Liver (tissue), 9 donors: ENCODE results near the gene ZNF532. TPM values are rescaled to one million over a fixed set of nuclear protein-coding genes. Genes with fewer than 3 reads are reported as not detected.

Experiments used
- DNase-seq: peaks from one replicate; pipeline ENCODE4 v3.0.0-alpha.2; 2017; ENCODE audit warnings: low spot score
- H3K27ac ChIP-seq, 2 donors: one replicate each; pipeline ENCODE4 v1.7.0; 2013; ENCODE audit warnings: inconsistent platforms in 2 of 2, low read length in 2 of 2, control low read depth in 1 of 2, low read depth in 1 of 2, mild to moderate bottlenecking in 1 of 2
- H3K27me3 ChIP-seq, 4 donors: one replicate each; pipeline versions ENCODE4 v1.6.1 to v1.7.0; 2013; ENCODE audit warnings: low read length in 3 of 4, inconsistent platforms in 1 of 4, mild to moderate bottlenecking in 1 of 4, moderate library complexity in 1 of 4; ENCODE audit not compliant: control insufficient read depth in 4 of 4, insufficient read depth in 4 of 4
- H3K36me3 ChIP-seq, 4 donors: one replicate each; pipeline versions ENCODE4 v1.6.1 to v1.7.0; 2013; ENCODE audit warnings: low read length in 3 of 4, mild to moderate bottlenecking in 3 of 4, low read depth in 1 of 4, moderate library complexity in 1 of 4; ENCODE audit not compliant: control insufficient read depth in 4 of 4, insufficient read depth in 3 of 4
- H3K4me1 ChIP-seq, 4 donors: one replicate each; pipeline versions ENCODE4 v1.6.1 to v1.7.0; 2013; ENCODE audit warnings: low read length in 3 of 4, mild to moderate bottlenecking in 3 of 4, moderate library complexity in 1 of 4; ENCODE audit not compliant: control insufficient read depth in 4 of 4, insufficient read depth in 4 of 4
- H3K4me3 ChIP-seq, 3 donors: one replicate each; pipeline versions ENCODE4 v1.6.1 to v1.7.0; 2013; ENCODE audit warnings: low read length in 3 of 3, control low read depth in 1 of 3, low read depth in 1 of 3, mild to moderate bottlenecking in 1 of 3
- H3K9ac ChIP-seq, 2 donors: one replicate each; pipeline ENCODE4 v1.7.0; 2013; ENCODE audit warnings: low read length in 2 of 2, mild to moderate bottlenecking in 2 of 2, moderate library complexity in 2 of 2, control low read depth in 1 of 2, low read depth in 1 of 2
- H3K9me3 ChIP-seq, 4 donors: one replicate each; pipeline versions ENCODE4 v1.6.1 to v1.7.0; 2013; ENCODE audit warnings: low read length in 3 of 4; ENCODE audit not compliant: control insufficient read depth in 4 of 4
- EGR1 ChIP-seq, 2 donors: IDR thresholded peaks; 2 replicates each; pipeline ENCODE4 v1.6.1; 2016 to 2018; ENCODE audit warnings: antibody characterized with exemption in 2 of 2, low read depth in 2 of 2
- FOXA1 ChIP-seq: IDR thresholded peaks from 2 replicates; pipeline ENCODE4 v1.6.1; 2016; ENCODE audit warnings: antibody characterized with exemption
- FOXA2 ChIP-seq: IDR thresholded peaks from 2 replicates; pipeline ENCODE4 v1.6.1; 2016; ENCODE audit warnings: antibody characterized with exemption
- GABPA ChIP-seq, 2 donors: IDR thresholded peaks in 1 of 2; conservative IDR thresholded peaks in 1 of 2; 2 replicates each; pipeline ENCODE4 v1.6.1; 2016; ENCODE audit warnings: antibody characterized with exemption in 2 of 2, mild to moderate bottlenecking in 1 of 2, moderate library complexity in 1 of 2
- HNF4A ChIP-seq, 2 donors: conservative IDR thresholded peaks; 2 replicates each; pipeline ENCODE4 v1.6.1; 2016; ENCODE audit warnings: antibody characterized with exemption in 2 of 2, mild to moderate bottlenecking in 2 of 2
- JUND ChIP-seq, 2 donors: IDR thresholded peaks; 2 replicates each; pipeline ENCODE4 v1.6.1; 2016; ENCODE audit warnings: antibody characterized with exemption in 2 of 2
- MAX ChIP-seq: IDR thresholded peaks from 2 replicates; pipeline ENCODE4 v1.6.1; 2016; ENCODE audit warnings: antibody characterized with exemption
- NR2F2 ChIP-seq: IDR thresholded peaks from 2 replicates; pipeline ENCODE4 v1.6.1; 2016; ENCODE audit warnings: antibody characterized with exemption
- RAD21 ChIP-seq, 2 donors: IDR thresholded peaks; 2 replicates each; pipeline ENCODE4 v1.6.1; 2016; ENCODE audit warnings: antibody characterized with exemption in 2 of 2, mild to moderate bottlenecking in 2 of 2
- SP1 ChIP-seq: IDR thresholded peaks from 2 replicates; pipeline ENCODE4 v1.6.1; 2018; ENCODE audit warnings: antibody characterized with exemption, mild to moderate bottlenecking
- TAF1 ChIP-seq: conservative IDR thresholded peaks from 2 replicates; pipeline ENCODE4 v1.6.1; 2016; ENCODE audit warnings: antibody characterized with exemption, mild to moderate bottlenecking
- YY1 ChIP-seq: IDR thresholded peaks from 2 replicates; pipeline ENCODE4 v1.6.1; 2016; ENCODE audit warnings: antibody characterized with exemption, mild to moderate bottlenecking
- ZBTB33 ChIP-seq: IDR thresholded peaks from 2 replicates; pipeline ENCODE4 v1.6.1; 2016; ENCODE audit warnings: antibody characterized with exemption
- WGBS: extraction: QIAGEN DNeasy Blood & Tissue Kit; methylation state at CpG from one replicate; pipeline ENCODE4 v1.1.7; 2013; 5-methylcytosine and 5-hydroxymethylcytosine counted together
- polyA plus RNA-seq, 2 donors: library from polyadenylated mRNA; stranded (reverse) in 1 of 2; unstranded in 1 of 2; fragments of 200-250 nt in 1 of 2; fragments of >200 nt in 1 of 2; fragmentation: Nextera tagmentation in 1 of 2; extraction: Ambion mirVana in 1 of 2; gene quantifications; one replicate each; pipeline versions ENCODE4 v1.2.1 to v1.2.3, GENCODE V29; 2013 to 2015
- total RNA-seq, 2 donors: library from RNA; depleted of rRNA; stranded (reverse); fragments of >200 nt; gene quantifications; one replicate each; pipeline ENCODE4 v1.2.3, GENCODE V29; 2014
- TF ChIP-seq, protein P1 (sequence below): IDR thresholded peaks from 2 replicates; pipeline ENCODE4 v1.6.1; 2016; ENCODE audit warnings: antibody characterized with exemption, mild to moderate bottlenecking
- TF ChIP-seq, protein P2 (sequence below): fragments of 150-350 bp; IDR thresholded peaks from 2 replicates; pipeline ENCODE4 v1.5.1; 2017; ENCODE audit warnings: improper control_type of control experiment, low read depth, low read length; ENCODE audit not compliant: missing input control
- donor health status: healthy.
- donor health status: healthy.
- donor health status: healthy.
- donor health status: healthy.
- donor health status: healthy.

ZNF532 gene
- total and polyA plus RNA-seq, 4 donors: 0.68 to 5.6 (median 2.5) TPM

- no peaks in the 10 kb centered on the region for H3K4me1 ChIP-seq
- H3K27ac ChIP-seq: no peak overlapping the region
- DNase-seq: no peak
- H3K36me3 ChIP-seq: no peaks in the 10 kb centered on the region
- WGBS: 81% methylated on average over 3 of the region's 3 CpGs
- no peaks in the 10 kb centered on the region for H3K9me3 ChIP-seq
- no peak overlapping the region for H3K9ac ChIP-seq
- no peak overlapping the region for H3K4me3 ChIP-seq
- no peaks in the 10 kb centered on the region for H3K27me3 ChIP-seq
- no peak for TF ChIP-seq FOXA1
- no peak for TF ChIP-seq MAX
- no peak for TF ChIP-seq GABPA (IDR thresholded peaks at IDR 0.05 in 1 of 2, conservative IDR thresholded peaks at IDR 0.05 in 1 of 2)
- no peak for TF ChIP-seq YY1
- TF ChIP-seq HNF4A (conservative IDR thresholded peaks at IDR 0.05): no peak
- TF ChIP-seq, protein P1, sequence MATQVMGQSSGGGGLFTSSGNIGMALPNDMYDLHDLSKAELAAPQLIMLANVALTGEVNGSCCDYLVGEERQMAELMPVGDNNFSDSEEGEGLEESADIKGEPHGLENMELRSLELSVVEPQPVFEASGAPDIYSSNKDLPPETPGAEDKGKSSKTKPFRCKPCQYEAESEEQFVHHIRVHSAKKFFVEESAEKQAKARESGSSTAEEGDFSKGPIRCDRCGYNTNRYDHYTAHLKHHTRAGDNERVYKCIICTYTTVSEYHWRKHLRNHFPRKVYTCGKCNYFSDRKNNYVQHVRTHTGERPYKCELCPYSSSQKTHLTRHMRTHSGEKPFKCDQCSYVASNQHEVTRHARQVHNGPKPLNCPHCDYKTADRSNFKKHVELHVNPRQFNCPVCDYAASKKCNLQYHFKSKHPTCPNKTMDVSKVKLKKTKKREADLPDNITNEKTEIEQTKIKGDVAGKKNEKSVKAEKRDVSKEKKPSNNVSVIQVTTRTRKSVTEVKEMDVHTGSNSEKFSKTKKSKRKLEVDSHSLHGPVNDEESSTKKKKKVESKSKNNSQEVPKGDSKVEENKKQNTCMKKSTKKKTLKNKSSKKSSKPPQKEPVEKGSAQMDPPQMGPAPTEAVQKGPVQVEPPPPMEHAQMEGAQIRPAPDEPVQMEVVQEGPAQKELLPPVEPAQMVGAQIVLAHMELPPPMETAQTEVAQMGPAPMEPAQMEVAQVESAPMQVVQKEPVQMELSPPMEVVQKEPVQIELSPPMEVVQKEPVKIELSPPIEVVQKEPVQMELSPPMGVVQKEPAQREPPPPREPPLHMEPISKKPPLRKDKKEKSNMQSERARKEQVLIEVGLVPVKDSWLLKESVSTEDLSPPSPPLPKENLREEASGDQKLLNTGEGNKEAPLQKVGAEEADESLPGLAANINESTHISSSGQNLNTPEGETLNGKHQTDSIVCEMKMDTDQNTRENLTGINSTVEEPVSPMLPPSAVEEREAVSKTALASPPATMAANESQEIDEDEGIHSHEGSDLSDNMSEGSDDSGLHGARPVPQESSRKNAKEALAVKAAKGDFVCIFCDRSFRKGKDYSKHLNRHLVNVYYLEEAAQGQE: no peak
- TF ChIP-seq NR2F2: no peak
- TF ChIP-seq, protein P2, sequence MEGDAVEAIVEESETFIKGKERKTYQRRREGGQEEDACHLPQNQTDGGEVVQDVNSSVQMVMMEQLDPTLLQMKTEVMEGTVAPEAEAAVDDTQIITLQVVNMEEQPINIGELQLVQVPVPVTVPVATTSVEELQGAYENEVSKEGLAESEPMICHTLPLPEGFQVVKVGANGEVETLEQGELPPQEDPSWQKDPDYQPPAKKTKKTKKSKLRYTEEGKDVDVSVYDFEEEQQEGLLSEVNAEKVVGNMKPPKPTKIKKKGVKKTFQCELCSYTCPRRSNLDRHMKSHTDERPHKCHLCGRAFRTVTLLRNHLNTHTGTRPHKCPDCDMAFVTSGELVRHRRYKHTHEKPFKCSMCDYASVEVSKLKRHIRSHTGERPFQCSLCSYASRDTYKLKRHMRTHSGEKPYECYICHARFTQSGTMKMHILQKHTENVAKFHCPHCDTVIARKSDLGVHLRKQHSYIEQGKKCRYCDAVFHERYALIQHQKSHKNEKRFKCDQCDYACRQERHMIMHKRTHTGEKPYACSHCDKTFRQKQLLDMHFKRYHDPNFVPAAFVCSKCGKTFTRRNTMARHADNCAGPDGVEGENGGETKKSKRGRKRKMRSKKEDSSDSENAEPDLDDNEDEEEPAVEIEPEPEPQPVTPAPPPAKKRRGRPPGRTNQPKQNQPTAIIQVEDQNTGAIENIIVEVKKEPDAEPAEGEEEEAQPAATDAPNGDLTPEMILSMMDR: no peak
- no peak for TF ChIP-seq TAF1
These were observed 141.9 kb downstream of the ZNF532 start for GRCh38 chr18:59006461-59007067.

DNA sequence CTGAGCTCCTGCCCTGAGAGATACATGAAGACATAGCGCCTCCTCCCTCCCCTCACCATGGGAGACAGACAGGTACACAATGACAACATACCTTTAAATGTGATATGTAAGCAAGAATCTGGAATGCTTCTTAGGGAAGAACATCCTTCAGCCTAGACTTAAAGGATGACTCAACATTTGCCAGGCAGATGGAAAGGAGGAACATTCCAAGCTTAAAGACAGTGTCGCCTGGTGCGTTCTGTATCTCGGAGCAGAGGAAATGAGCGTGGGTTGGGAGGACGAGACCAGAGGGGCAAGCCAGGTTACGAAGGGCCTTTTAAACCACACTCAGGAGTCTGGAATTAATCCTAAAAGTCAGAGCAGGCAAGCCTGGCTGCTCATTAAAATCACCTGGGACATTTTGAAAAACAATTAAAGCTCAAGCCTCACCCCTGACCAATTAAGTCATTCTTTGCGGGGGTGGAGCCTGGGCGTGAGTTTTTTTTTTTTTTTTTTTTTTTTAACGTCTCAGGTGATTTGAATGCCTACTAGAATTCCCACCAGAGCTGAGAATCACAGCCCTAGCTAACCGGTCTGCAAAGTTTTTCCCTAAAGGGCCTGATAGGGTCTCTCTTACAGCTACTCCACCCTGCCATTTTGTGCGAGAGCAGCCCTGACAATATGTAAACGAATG lies 143.8 kb downstream of the ZNF532 start:
- WGBS: 80% methylated on average over 13 of the region's 13 CpGs
- no peaks in the 10 kb centered on the region for H3K9me3 ChIP-seq
- H3K27ac ChIP-seq: no peak overlapping the region
- H3K9ac ChIP-seq: no peak overlapping the region
- H3K27me3 ChIP-seq: no peaks in the 10 kb centered on the region
- H3K36me3 ChIP-seq: no peaks in the 10 kb centered on the region
- DNase-seq: no peak
- H3K4me1 ChIP-seq: no peaks in the 10 kb centered on the region
- TF ChIP-seq JUND (IDR thresholded peaks at IDR 0.05) (no peak), GABPA (IDR thresholded peaks at IDR 0.05 in 1 of 2, conservative IDR thresholded peaks at IDR 0.05 in 1 of 2) (no peak)
- no peak overlapping the region for H3K4me3 ChIP-seq

DNA sequence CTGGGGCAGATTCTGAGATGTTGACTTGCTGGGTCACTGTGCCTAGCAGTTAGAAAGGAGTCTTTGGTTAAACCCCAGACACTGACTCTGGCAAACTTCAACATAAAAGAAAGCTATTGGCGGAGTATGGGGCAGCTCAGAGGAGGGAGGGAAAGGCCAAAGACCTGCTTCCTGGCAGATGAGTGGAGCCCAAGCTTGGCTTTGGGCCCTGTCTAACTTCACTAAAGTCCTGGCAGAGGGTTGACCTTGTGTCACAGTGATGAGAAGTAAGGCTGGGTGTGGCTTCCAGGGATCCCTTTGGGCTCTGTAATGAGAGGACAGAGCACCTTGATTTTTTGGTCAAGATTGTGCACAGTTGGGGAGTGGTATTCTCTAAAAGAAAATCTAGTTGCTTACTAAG lies 145.2 kb downstream of the ZNF532 start:
- Histone ChIP-seq H3K36me3 (no peaks in the 10 kb centered on the region), H3K27ac (no peak overlapping the region), H3K9ac (no peak overlapping the region), H3K9me3 (no peaks in the 10 kb centered on the region), H3K4me1 (no peaks in the 10 kb centered on the region), H3K4me3 (no peak overlapping the region), H3K27me3 (no peaks in the 10 kb centered on the region)
- no peak for DNase-seq
- WGBS: 51% methylated on average over 1 of the region's 1 CpG
- no peak for TF ChIP-seq FOXA2
- TF ChIP-seq EGR1 (IDR thresholded peaks at IDR 0.05; ENCODE audit: low read depth in 2 of 2): no peak
- no peak for TF ChIP-seq FOXA1
- TF ChIP-seq SP1: no peak
- no peak for TF ChIP-seq RAD21 (IDR thresholded peaks at IDR 0.05)
- TF ChIP-seq GABPA (IDR thresholded peaks at IDR 0.05 in 1 of 2, conservative IDR thresholded peaks at IDR 0.05 in 1 of 2): no peak
- no peak for TF ChIP-seq TAF1
- TF ChIP-seq, protein P1: no peak
- TF ChIP-seq ZBTB33: no peak
- no peak for TF ChIP-seq JUND (IDR thresholded peaks at IDR 0.05)
